NOMO-1 treated with DMSO at 0.1 percent for 48 hours (cell line): Measurements from ENCODE around the gene MFAP3L.
"Not testable (repeated sequence)": the region's sequence is repeated elsewhere in the genome, so short reads cannot be mapped to it uniquely, and the experiment has no call there.

Experiments
- DNase-seq: peaks from one replicate; lab custom pipeline; 2025; ENCODE audit not compliant: unreplicated experiment; lab: John Stamatoyannopoulos, UW

The MFAP3L gene

GRCh38 chr4:169945636-169946035 is 80.6 kb downstream of the MFAP3L start:
- no peak for DNase-seq

DNA sequence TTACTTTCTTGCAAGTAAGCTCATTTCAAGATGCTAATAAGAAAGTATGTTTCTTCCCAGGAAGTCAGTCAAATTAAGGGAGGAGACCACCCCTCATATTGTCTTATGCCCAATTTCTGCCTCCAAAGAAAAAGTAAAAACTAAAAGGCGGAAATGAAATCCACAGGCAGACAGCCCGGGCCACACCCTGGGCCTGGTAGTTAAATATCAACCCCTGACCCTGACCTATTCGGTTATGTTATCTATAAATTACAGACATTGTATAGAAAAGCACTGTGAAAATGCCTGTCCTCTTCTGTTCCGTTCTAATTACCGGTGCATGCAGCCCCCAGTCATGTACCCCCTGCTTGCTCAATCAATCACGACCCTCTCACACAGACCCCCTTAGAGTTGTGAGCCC is 82.6 kb downstream of the MFAP3L start:
- DNase-seq: not testable (repeated sequence)

- DNase-seq: no peak
These were observed 85.1 kb downstream of the MFAP3L start for GRCh38 chr4:169941141-169941540.

DNA sequence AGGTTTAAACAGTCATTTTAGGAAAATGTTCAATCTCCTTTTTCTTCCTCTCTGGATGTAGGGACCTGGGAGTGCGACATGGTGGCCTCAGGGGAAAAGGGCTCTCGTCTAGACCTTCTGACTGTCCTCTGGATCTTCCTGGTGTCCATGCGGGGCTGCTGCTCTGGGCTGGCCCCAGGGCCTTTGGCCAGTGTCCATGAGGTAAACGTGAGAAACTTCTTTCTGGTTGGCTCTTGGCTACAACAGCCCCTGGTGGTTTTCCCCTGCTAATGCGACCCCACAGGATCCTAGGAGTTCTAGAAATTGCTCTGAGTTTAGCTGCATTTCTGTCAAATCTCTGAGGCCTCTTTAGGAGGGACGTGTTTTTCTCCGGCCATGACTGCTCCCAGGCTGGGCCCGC is 85.7 kb downstream of the MFAP3L start:
- DNase-seq: no peak
